SK-N-MC (cell line): ENCODE measurements around the gene EPAS1.

Experiments
- DNase-seq: peaks from one replicate; pipeline ENCODE4 v3.0.0-alpha.2; 2011; ENCODE audit warnings: low read depth, low spot score
- H3K27ac ChIP-seq: fragments of 200-600 bp; sonication (generic); 2 replicates; pipeline ENCODE4 v1.5.1; 2016; ENCODE audit warnings: mixed run types
- H3K36me3 ChIP-seq: fragments of 200-600 bp; sonication (generic); 2 replicates; pipeline ENCODE4 v1.6.1; 2017; ENCODE audit warnings: antibody characterized with exemption, low read length, mixed read lengths; ENCODE audit not compliant: insufficient read depth
- H3K4me3 ChIP-seq: fragments of 200-600 bp; sonication (generic); 2 replicates; pipeline ENCODE4 v1.5.1; 2016
- H3K9ac ChIP-seq: fragments of 200-600 bp; sonication (generic); 2 replicates; pipeline ENCODE4 v1.8.0; 2017; ENCODE audit warnings: mixed run types, mixed read lengths; ENCODE audit not compliant: insufficient read length
- H3K9me3 ChIP-seq: fragments of 200-600 bp; sonication (generic); 2 replicates; pipeline ENCODE4 v1.6.1; 2017; ENCODE audit warnings: low read depth, mild to moderate bottlenecking, antibody characterized with exemption, low read length, moderate library complexity, mixed read lengths
- EZH2 ChIP-seq: fragments of 200-600 bp; sonication (generic); IDR thresholded peaks from one replicate; pipeline ENCODE4 v1.6.1; 2017; ENCODE audit warnings: antibody characterized with exemption
- FOXP2 ChIP-seq: optimal IDR thresholded peaks from 2 replicates; pipeline ENCODE3; 2011; ENCODE audit warnings: mild to moderate bottlenecking, moderate library complexity; ENCODE audit not compliant: insufficient read depth; ENCODE audit errors: extremely low read length, control extremely low read depth
- POLR2AphosphoS5 ChIP-seq: IDR thresholded peaks from 2 replicates; pipeline ENCODE4 v1.6.1; 2012; ENCODE audit warnings: mild to moderate bottlenecking, low read depth, low read length, borderline replicate concordance

Gene EPAS1

DNA sequence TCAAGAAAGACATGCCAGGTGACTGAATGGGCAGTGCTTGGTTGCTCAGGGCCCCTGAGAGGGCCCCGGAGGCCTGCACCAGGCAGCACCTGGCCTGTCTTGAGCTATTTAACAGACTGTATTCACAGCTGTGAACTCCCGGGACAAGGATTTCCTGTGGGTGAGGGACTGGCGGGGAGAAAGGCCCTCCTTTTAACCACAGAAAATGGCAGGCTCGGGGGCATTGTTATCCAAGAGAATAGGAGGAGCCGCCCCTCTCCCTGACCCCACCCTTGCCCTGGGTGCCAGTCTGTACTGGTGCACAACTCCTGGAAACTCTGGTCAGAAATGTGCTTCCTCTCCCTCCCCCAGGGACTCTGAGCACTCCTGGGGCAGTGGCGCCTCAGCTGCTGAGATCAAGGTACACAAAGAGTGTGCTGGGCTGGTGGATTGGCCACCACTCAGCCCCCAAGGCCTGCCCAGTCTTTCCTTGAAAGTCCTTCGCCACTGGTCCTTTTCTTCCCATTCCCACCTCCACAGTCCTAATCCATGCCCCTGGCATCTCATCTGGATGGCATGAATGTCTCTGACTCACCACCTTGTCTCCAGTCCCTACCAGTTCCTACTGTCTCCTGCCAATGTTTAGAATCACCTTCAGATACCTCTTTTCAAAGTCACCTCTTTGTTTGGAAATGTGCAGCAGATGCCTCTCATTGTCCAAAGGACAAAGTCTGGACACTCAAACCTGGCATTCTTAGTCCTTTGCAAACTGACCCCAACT, 19.6 kb upstream of the EPAS1 start:
- TF ChIP-seq EZH2 (no peak), FOXP2 (no peak), POLR2AphosphoS5 (no peak)
- no peak overlapping the region for H3K4me3 ChIP-seq
- no peak overlapping the region for H3K27ac ChIP-seq
- no peaks in the 10 kb centered on the region for H3K9me3 ChIP-seq
- no peaks in the 10 kb centered on the region for H3K36me3 ChIP-seq
- no peak overlapping the region for H3K9ac ChIP-seq
- no peak for DNase-seq

DNA sequence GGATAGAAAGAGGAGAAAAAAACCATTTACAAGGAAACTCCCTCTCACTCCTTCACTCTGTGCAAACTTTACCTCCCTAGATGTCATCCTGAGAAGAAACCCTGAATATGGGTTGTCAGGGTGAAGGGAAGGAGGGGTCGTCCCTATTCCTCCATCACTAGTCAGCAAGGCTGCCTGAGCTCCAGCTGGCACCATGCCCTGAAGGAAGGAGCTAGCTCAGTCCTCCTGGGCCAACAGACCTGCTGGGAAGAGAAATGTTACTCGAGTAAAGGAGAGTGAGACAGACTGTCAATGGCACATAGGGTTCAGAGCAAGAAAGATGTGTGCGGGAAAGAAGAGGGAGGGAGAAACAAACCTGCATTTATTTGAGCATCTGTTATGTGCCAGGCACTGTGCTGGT, 18.3 kb upstream of the EPAS1 start:
- H3K9ac ChIP-seq = no peak overlapping the region
- TF ChIP-seq POLR2AphosphoS5 = no peak
- TF ChIP-seq EZH2 = no peak
- TF ChIP-seq FOXP2 = no peak
- no peaks in the 10 kb centered on the region for H3K36me3 ChIP-seq
- DNase-seq = no peak
- no peak overlapping the region for H3K27ac ChIP-seq
- H3K4me3 ChIP-seq = no peak overlapping the region
- H3K9me3 ChIP-seq = no peaks in the 10 kb centered on the region

GRCh38 chr2:46281939-46282338, 15.3 kb upstream of the EPAS1 start:
- TF ChIP-seq EZH2 (no peak), POLR2AphosphoS5 (no peak), FOXP2 (no peak)
- Histone ChIP-seq H3K9me3 (no peaks in the 10 kb centered on the region), H3K27ac (no peak overlapping the region), H3K36me3 (no peaks in the 10 kb centered on the region), H3K9ac (no peak overlapping the region), H3K4me3 (no peak overlapping the region)
- no peak for DNase-seq

GRCh38 chr2:46283693-46284092, 13.5 kb upstream of the EPAS1 start:
- DNase-seq = no peak
- Histone ChIP-seq H3K36me3 (no peaks in the 10 kb centered on the region), H3K4me3 (no peak overlapping the region), H3K27ac (no peak overlapping the region), H3K9me3 (no peaks in the 10 kb centered on the region), H3K9ac (no peak overlapping the region)
- TF ChIP-seq FOXP2 (no peak), POLR2AphosphoS5 (no peak), EZH2 (no peak)

GRCh38 chr2:46284260-46284659, 12.9 kb upstream of the EPAS1 start:
- Histone ChIP-seq H3K4me3 (no peak overlapping the region), H3K9me3 (no peaks in the 10 kb centered on the region)

DNA sequence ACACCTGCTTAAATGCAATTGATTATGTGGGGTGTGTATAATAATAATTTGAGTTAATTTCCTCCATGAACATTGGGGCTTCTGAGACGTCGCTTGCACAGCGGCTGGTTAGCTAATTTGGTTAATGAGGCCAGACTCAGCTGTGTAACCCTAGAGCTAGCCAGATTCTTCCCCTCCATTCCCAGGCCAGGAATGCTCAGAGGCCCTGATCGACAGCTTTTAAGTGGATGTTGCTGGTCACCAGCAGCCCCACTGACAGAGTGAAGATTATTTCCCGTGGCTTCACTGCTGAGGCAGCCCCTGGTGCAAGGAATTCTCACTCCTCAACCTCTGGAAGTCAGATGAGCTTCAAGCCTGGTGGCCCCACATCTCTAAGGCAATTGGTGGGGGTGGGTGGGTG, 12.4 kb upstream of the EPAS1 start:
- H3K36me3 ChIP-seq = no peaks in the 10 kb centered on the region
- H3K4me3 ChIP-seq = no peak overlapping the region
- no peak overlapping the region for H3K9ac ChIP-seq
- H3K27ac ChIP-seq = no peak overlapping the region
- TF ChIP-seq POLR2AphosphoS5 = no peak
- no peak for TF ChIP-seq FOXP2
- no peak for TF ChIP-seq EZH2
- no peaks in the 10 kb centered on the region for H3K9me3 ChIP-seq
- no peak for DNase-seq

More at GRCh38 chr2:46284260-46284659, 12.9 kb upstream of the EPAS1 start:
- Histone ChIP-seq H3K27ac (no peak overlapping the region), H3K36me3 (no peaks in the 10 kb centered on the region), H3K9ac (no peak overlapping the region)
- no peak for TF ChIP-seq EZH2
- no peak for TF ChIP-seq FOXP2
- no peak for TF ChIP-seq POLR2AphosphoS5
- no peak for DNase-seq

- DNase-seq = no peak
- Histone ChIP-seq H3K36me3 (no peaks in the 10 kb centered on the region), H3K27ac (no peak overlapping the region), H3K9ac (no peak overlapping the region), H3K4me3 (no peak overlapping the region), H3K9me3 (no peaks in the 10 kb centered on the region)
- no peak for TF ChIP-seq EZH2
- TF ChIP-seq POLR2AphosphoS5 = no peak
- no peak for TF ChIP-seq FOXP2
Measured at GRCh38 chr2:46286715-46287114, 10.5 kb upstream of the EPAS1 start.

GRCh38 chr2:46290078-46290477, 7.1 kb upstream of the EPAS1 start:
- DNase-seq = no peak
- TF ChIP-seq POLR2AphosphoS5 = no peak
- TF ChIP-seq EZH2 = no peak
- no peak for TF ChIP-seq FOXP2

DNA sequence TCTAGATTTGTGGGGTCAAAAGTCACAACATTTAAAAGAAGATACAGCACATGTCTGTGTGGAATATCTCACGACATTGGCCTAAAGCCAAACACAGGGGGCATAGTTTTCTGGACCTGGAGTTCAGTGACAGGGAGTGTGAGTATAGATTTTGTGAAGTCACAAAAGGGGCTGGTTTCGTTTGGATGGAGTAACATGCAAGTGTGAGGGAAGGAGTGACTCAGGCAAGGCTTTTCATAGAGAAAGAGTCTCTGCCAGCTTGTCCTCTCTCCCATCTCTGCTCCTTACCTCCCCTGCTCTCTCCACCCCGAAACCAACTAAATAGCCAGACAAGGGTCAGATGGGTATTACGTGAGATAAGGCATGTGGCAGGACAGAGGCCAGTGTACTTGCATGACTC, 3.7 kb upstream of the EPAS1 start:
- Histone ChIP-seq H3K4me3 (no peak overlapping the region), H3K36me3 (no peaks in the 10 kb centered on the region), H3K9me3 (no peaks in the 10 kb centered on the region), H3K27ac (no peak overlapping the region), H3K9ac (no peak overlapping the region)
- no peak for DNase-seq
- TF ChIP-seq EZH2 (no peak), FOXP2 (no peak), POLR2AphosphoS5 (no peak)

More at GRCh38 chr2:46290078-46290477, 7.1 kb upstream of the EPAS1 start:
- H3K9me3 ChIP-seq = no peaks in the 10 kb centered on the region
- no peaks in the 10 kb centered on the region for H3K36me3 ChIP-seq
- no peak overlapping the region for H3K27ac ChIP-seq
- H3K4me3 ChIP-seq = no peak overlapping the region
- H3K9ac ChIP-seq = no peak overlapping the region
